GM21737 (cell line): Measurements from ENCODE around the gene MAD1L1.
"Not testable (repeated sequence)": the region's sequence is repeated elsewhere in the genome, so short reads cannot be mapped to it uniquely, and the experiment has no call there.

Experiments
- ATAC-seq: cut with Tn5 transposase; IDR thresholded peaks from one replicate; pipeline ENCODE4 v1.9.1; 2021; ENCODE audit warnings: mild to moderate bottlenecking, moderate library complexity; ENCODE audit not compliant: unreplicated experiment

The MAD1L1 gene

GRCh38 chr7:2008101-2008935 lies 224.4 kb downstream of the MAD1L1 start:
- no peak for ATAC-seq

GRCh38 chr7:2007551-2007950 lies 225.2 kb downstream of the MAD1L1 start:
- ATAC-seq, result no peak

GRCh38 chr7:2006921-2007381 lies 225.8 kb downstream of the MAD1L1 start:
- ATAC-seq, result no peak

- ATAC-seq, result no peak
These were observed 226.4 kb downstream of the MAD1L1 start for GRCh38 chr7:2006231-2006771.

- no peak for ATAC-seq
These were observed 227.0 kb downstream of the MAD1L1 start for GRCh38 chr7:2005786-2006185.

- no peak for ATAC-seq
These were observed 227.7 kb downstream of the MAD1L1 start for GRCh38 chr7:2004841-2005725.

- ATAC-seq, result no peak
These were observed 228.6 kb downstream of the MAD1L1 start for GRCh38 chr7:2003931-2004812.

- ATAC-seq, result no peak
These were observed 229.3 kb downstream of the MAD1L1 start for GRCh38 chr7:2003451-2003930.

GRCh38 chr7:2002561-2003450 lies 229.9 kb downstream of the MAD1L1 start:
- ATAC-seq, result no peak

- ATAC-seq, result no peak
These were observed 230.9 kb downstream of the MAD1L1 start for GRCh38 chr7:2001601-2002442.

- no peak for ATAC-seq
These were observed 231.9 kb downstream of the MAD1L1 start for GRCh38 chr7:2000746-2001321.

GRCh38 chr7:2000153-2000687 lies 232.5 kb downstream of the MAD1L1 start:
- no peak for ATAC-seq

- no peak for ATAC-seq
These were observed 233.3 kb downstream of the MAD1L1 start for GRCh38 chr7:1999278-1999984.

- no peak for ATAC-seq
These were observed 234.6 kb downstream of the MAD1L1 start for GRCh38 chr7:1998146-1998545.

- ATAC-seq, result no peak
These were observed 235.1 kb downstream of the MAD1L1 start for GRCh38 chr7:1997537-1998076.

- ATAC-seq, result no peak
These were observed 235.9 kb downstream of the MAD1L1 start for GRCh38 chr7:1996816-1997215.

GRCh38 chr7:1995911-1996420 lies 236.8 kb downstream of the MAD1L1 start:
- not testable (repeated sequence) for ATAC-seq
